Sigmoid colon (tissue), 7 donors: ENCODE results near the gene SLC8A2. TPM values are rescaled to one million over a fixed set of nuclear protein-coding genes. Genes with fewer than 3 reads are reported as not detected.

Experiments
- DNase-seq: peaks from one replicate; pipeline ENCODE4 v3.0.0-alpha.2; 2019
- H3K27ac ChIP-seq, 4 donors: fragments of 200-600 bp; sonication (generic); one replicate each; pipeline ENCODE4 v1.5.1; 2016 to 2019; ENCODE audit warnings: mild to moderate bottlenecking in 1 of 4
- H3K27me3 ChIP-seq, 3 donors: fragments of 200-600 bp; sonication (generic); one replicate each; pipeline ENCODE4 v1.5.1; 2019; ENCODE audit warnings: mild to moderate bottlenecking in 1 of 3
- H3K36me3 ChIP-seq, 4 donors: fragments of 200-600 bp; sonication (generic); one replicate each; pipeline ENCODE4 v1.5.1; 2016 to 2019
- H3K4me1 ChIP-seq, 4 donors: fragments of 200-600 bp; sonication (generic); one replicate each; pipeline ENCODE4 v1.5.1; 2017 to 2019
- H3K4me3 ChIP-seq, 4 donors: fragments of 200-600 bp; sonication (generic); one replicate each; pipeline ENCODE4 v1.5.1; 2017 to 2019; ENCODE audit warnings: mild to moderate bottlenecking in 2 of 4, moderate library complexity in 1 of 4
- H3K9me3 ChIP-seq, 4 donors: fragments of 200-600 bp in 3 of 4; sonication (generic) in 3 of 4; one replicate each; pipeline versions ENCODE4 v1.5.1 to v1.6.1; 2013 to 2019
- CTCF ChIP-seq, 4 experiments: fragments of 450-650 bp in 3 of 4; fragments of 200-600 bp in 1 of 4; IDR thresholded peaks; one replicate each; pipeline ENCODE4 v1.5.1; 2016 to 2019; ENCODE audit warnings: antibody characterized with exemption in 4 of 4, mild to moderate bottlenecking in 3 of 4, moderate library complexity in 2 of 4
- EP300 ChIP-seq, 4 donors: sonication (generic); formaldehyde crosslinking; IDR thresholded peaks; one replicate each; pipeline ENCODE4 v1.6.1; 2017; ENCODE audit warnings: antibody characterized with exemption in 4 of 4
- POLR2A ChIP-seq, 2 donors: fragments of 450-650 bp; IDR thresholded peaks; one replicate each; pipeline ENCODE4 v1.6.1; 2016; ENCODE audit warnings: antibody characterized with exemption in 2 of 2, mild to moderate bottlenecking in 2 of 2, moderate library complexity in 2 of 2
- POLR2AphosphoS5 ChIP-seq, 4 donors: sonication (generic); formaldehyde crosslinking; IDR thresholded peaks; one replicate each; pipeline ENCODE4 v1.6.1; 2017; ENCODE audit warnings: antibody characterized with exemption in 4 of 4
- WGBS, 2 donors: extraction: QIAGEN DNeasy Blood & Tissue Kit; methylation state at CpG; one replicate each; pipeline ENCODE4 v1.1.7; 2013; 5-methylcytosine and 5-hydroxymethylcytosine counted together
- intact Hi-C: fragments of 100-400 bp; cut with DNase I; formaldehyde crosslinking; loops from one replicate; pipeline ENCODE4 v1.15.1; 2023
- polyA plus RNA-seq, 3 donors: library from polyadenylated mRNA; stranded (reverse); fragments of 200-250 nt; gene quantifications; one replicate each; pipeline ENCODE4 v1.2.3, GENCODE V29; 2013
- total RNA-seq, 4 donors: library from RNA; depleted of rRNA; stranded (reverse); fragments of >200 nt; gene quantifications; one replicate each; pipeline ENCODE4 v1.1.0, GENCODE V29; 2016
- donor health status: healthy with polysubstance abuse.
- donor health status: Bipolar disorder and iron deficiency.
- donor health status: healthy.

The SLC8A2 gene
- total and polyA plus RNA-seq, 7 donors, result 1.1 to 39.9 (median 10.0) TPM; not detected in 2

GRCh38 chr19:47405197-47405550 lies 66.5 kb downstream of the SLC8A2 start:
- intact Hi-C loops, result no loop called here
- Histone ChIP-seq H3K4me1 (no peaks in the 10 kb centered on the region), H3K36me3 (no peaks in the 10 kb centered on the region), H3K27me3 (peaks cover 0 to 37% (median 20%) of the 10 kb centered on the region in 3 donors), H3K27ac (no peak overlapping the region), H3K9me3 (no peaks in the 10 kb centered on the region), H3K4me3 (no peak overlapping the region)
- DNase-seq, result no peak
- 80 to 86% methylated on average over 4 of the region's 4 CpGs for WGBS, 2 donors
- no peak for TF ChIP-seq POLR2AphosphoS5 (IDR thresholded peaks at IDR 0.05)

GRCh38 chr19:47404334-47405196 lies 67.1 kb downstream of the SLC8A2 start:
- no peak for DNase-seq
- no peak overlapping the region for H3K27ac ChIP-seq
- no peaks in the 10 kb centered on the region for H3K36me3 ChIP-seq
- no peak for TF ChIP-seq POLR2A (IDR thresholded peaks at IDR 0.05)
- no peak for TF ChIP-seq POLR2AphosphoS5 (IDR thresholded peaks at IDR 0.05)
- TF ChIP-seq EP300 (IDR thresholded peaks at IDR 0.05), result no peak
- no peak for TF ChIP-seq CTCF (IDR thresholded peaks at IDR 0.05)
- H3K27me3 ChIP-seq, result peaks cover 0 to 40% (median 20%) of the 10 kb centered on the region in 3 donors
- no peaks in the 10 kb centered on the region for H3K4me1 ChIP-seq
- no peaks in the 10 kb centered on the region for H3K9me3 ChIP-seq
- intact Hi-C loops, result no loop called here
- no peak overlapping the region for H3K4me3 ChIP-seq
- WGBS, 2 donors, result 55 to 67% methylated on average over 9 of the region's 9 CpGs

DNA sequence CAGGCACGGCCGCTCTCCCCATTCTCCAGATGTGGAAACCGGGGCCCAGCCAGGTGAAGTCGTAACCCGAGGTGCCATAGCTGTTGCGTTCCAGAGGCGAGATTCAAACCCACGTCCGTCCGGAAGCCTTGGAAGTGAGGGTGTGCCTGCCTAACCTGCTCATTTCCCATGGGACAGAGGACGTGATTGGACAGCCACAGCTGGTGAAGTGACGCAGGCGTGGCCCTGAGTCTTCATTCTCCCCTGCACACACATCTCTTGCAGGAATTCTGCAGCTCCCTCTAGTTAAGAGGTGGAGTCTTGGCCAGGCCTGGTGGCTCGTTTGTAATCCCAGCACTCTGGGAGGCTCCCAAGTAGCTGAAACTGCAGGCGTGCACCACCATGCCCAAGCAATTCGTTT lies 69.2 kb downstream of the SLC8A2 start:
- no peak for DNase-seq
- intact Hi-C loops, result no loop called here
- H3K4me3 ChIP-seq, result no peak overlapping the region
- TF ChIP-seq CTCF (IDR thresholded peaks at IDR 0.05) (no peak), EP300 (IDR thresholded peaks at IDR 0.05) (no peak), POLR2AphosphoS5 (IDR thresholded peaks at IDR 0.05) (no peak), POLR2A (IDR thresholded peaks at IDR 0.05) (no peak)
- 77 to 84% methylated on average over 16 of the region's 16 CpGs for WGBS, 2 donors
- no peaks in the 10 kb centered on the region for H3K36me3 ChIP-seq
- no peaks in the 10 kb centered on the region for H3K4me1 ChIP-seq
- H3K27me3 ChIP-seq, result peaks cover 0 to 50% (median 19%) of the 10 kb centered on the region in 3 donors
- no peak overlapping the region for H3K27ac ChIP-seq
- H3K9me3 ChIP-seq, result no peaks in the 10 kb centered on the region

DNA sequence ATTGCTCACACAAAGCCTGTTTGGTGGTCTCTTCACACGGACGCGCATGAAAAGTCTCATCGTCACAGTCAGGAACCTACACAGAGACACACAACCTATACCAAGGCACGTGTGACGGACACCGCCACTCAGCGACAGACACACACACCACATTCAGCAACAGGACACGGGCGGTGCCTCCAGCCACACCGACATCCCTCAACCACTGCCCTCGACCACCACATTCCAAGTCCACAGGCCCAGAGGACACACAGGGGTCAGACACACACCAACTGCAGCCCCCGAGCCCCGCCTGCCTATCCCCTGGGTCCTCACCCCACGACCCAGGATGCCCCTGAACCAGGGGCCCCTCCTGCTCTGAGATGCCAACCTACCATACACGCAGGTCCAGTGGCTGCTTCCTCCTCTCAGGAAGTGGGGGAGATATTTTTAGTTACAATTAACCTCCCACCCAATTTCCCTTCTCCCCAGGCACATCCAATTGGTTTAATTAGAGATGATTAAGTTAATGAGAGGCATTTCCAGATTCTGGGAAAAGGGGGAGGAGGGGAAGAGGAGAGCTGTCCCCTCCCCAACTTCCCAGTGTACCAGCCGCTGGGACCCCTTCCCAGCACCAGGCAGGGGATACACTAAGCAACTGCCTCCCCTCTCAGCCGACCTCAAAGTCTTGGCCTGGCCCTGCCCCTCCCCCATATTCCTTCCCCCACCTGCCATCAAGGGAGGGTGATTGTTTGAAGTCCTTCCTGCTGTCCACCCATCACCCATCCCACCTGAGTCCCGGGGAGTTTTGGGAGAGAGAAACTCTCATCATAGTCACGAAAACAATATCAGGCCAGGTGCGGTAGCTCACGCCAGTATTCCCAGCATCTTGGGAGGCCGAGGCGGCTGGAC lies 72.7 kb downstream of the SLC8A2 start:
- H3K36me3 ChIP-seq, result no peaks in the 10 kb centered on the region
- TF ChIP-seq POLR2A (IDR thresholded peaks at IDR 0.05), result no peak
- no peak for TF ChIP-seq CTCF (IDR thresholded peaks at IDR 0.05)
- TF ChIP-seq EP300 (IDR thresholded peaks at IDR 0.05), result no peak
- TF ChIP-seq POLR2AphosphoS5 (IDR thresholded peaks at IDR 0.05), result no peak
- no peaks in the 10 kb centered on the region for H3K4me1 ChIP-seq
- no peak for DNase-seq
- no peaks in the 10 kb centered on the region for H3K9me3 ChIP-seq
- H3K27me3 ChIP-seq, result peaks cover 0 to 19% (median 0%) of the 10 kb centered on the region in 3 donors
- no peak overlapping the region for H3K27ac ChIP-seq
- H3K4me3 ChIP-seq, result no peak overlapping the region
- intact Hi-C loops, result no loop called here
- whole genome bisulfite sequencing, 2 donors, result 47 to 52% methylated on average over 24 of the region's 24 CpGs
